Mammary epithelial cell (primary cell): ENCODE measurements around the gene PRKN.

Source experiments
- EZH2 ChIP-seq: IDR thresholded peaks from 2 replicates; pipeline ENCODE4 v1.6.1; 2012; ENCODE audit warnings: low read length, inconsistent platforms, borderline replicate concordance
- TF ChIP-seq, protein P1 (sequence below), 2 donors: IDR thresholded peaks in 1 of 2; conservative IDR thresholded peaks in 1 of 2; 2 replicates each; pipeline ENCODE4 v1.5.1; 2011 to 2012; ENCODE audit warnings: inconsistent platforms in 2 of 2, low read length in 2 of 2, mild to moderate bottlenecking in 2 of 2, control low read depth in 1 of 2, low read depth in 1 of 2; ENCODE audit not compliant: insufficient read depth in 1 of 2; ENCODE audit errors: extremely low read depth in 1 of 2

GRCh38 chr6:161926324-161926723 is 801.2 kb downstream of the PRKN start:
- TF ChIP-seq, protein P1, sequence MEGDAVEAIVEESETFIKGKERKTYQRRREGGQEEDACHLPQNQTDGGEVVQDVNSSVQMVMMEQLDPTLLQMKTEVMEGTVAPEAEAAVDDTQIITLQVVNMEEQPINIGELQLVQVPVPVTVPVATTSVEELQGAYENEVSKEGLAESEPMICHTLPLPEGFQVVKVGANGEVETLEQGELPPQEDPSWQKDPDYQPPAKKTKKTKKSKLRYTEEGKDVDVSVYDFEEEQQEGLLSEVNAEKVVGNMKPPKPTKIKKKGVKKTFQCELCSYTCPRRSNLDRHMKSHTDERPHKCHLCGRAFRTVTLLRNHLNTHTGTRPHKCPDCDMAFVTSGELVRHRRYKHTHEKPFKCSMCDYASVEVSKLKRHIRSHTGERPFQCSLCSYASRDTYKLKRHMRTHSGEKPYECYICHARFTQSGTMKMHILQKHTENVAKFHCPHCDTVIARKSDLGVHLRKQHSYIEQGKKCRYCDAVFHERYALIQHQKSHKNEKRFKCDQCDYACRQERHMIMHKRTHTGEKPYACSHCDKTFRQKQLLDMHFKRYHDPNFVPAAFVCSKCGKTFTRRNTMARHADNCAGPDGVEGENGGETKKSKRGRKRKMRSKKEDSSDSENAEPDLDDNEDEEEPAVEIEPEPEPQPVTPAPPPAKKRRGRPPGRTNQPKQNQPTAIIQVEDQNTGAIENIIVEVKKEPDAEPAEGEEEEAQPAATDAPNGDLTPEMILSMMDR (conservative IDR thresholded peaks at IDR 0.05 in 1 of 2, IDR thresholded peaks at IDR 0.05 in 1 of 2; ENCODE audit: extremely low read depth in 1 of 2, insufficient read depth in 1 of 2, low read depth in 1 of 2, low read length in 2 of 2), result no peak
- no peak for TF ChIP-seq EZH2
